Naive thymus-derived CD4-positive, alpha-beta T cell (primary cell): ENCODE measurements around the gene TBC1D16. TPM values are rescaled to one million over a fixed set of nuclear protein-coding genes. Genes with fewer than 3 reads are reported as not detected.

Experiments
- ATAC-seq: fragments of 150-1000 bp; cut with Tn5 transposase; 2 replicates; pipeline ENCODE4 v1.10.0; 2021; ENCODE audit warnings: mild to moderate bottlenecking, moderate library complexity
- CTCF ChIA-PET: fragments of 350-600 bp; sonication (Branson Sonifier 250); formaldehyde crosslinking; loops from one replicate; lab custom pipeline; 2021; ENCODE audit warnings: antibody characterized with exemption; lab: Charles Lee
- POLR2A ChIA-PET: fragments of 350-600 bp; sonication (Branson Sonifier 250); formaldehyde crosslinking; loops from one replicate; lab custom pipeline; 2021; ENCODE audit warnings: antibody characterized with exemption, inconsistent platforms; lab: Charles Lee
- DNase-seq, 9 donors: peaks; one replicate each; pipeline versions ENCODE4 v3.0.0 to v3.0.0-alpha.2; 2020 to 2022; ENCODE audit warnings: mixed read lengths in 1 of 9
- H3K27ac ChIP-seq: one replicate; pipeline ENCODE4 v1.7.0; 2013; ENCODE audit warnings: mild to moderate bottlenecking, low read depth, low read length, moderate library complexity
- H3K27me3 ChIP-seq, 2 donors: one replicate each; pipeline ENCODE4 v1.7.0; 2013; ENCODE audit warnings: low read length in 2 of 2, mild to moderate bottlenecking in 2 of 2, moderate library complexity in 2 of 2; ENCODE audit not compliant: control insufficient read depth in 2 of 2, insufficient read depth in 2 of 2
- H3K36me3 ChIP-seq, 3 experiments: 1 replicate in 2 of 3; 2 replicates in 1 of 3; pipeline ENCODE4 v1.7.0; 2013; ENCODE audit warnings: low read length in 3 of 3, mild to moderate bottlenecking in 3 of 3, moderate library complexity in 1 of 3; ENCODE audit not compliant: insufficient read depth in 3 of 3, control insufficient read depth in 2 of 3
- H3K4me1 ChIP-seq, 2 donors: one replicate each; pipeline ENCODE4 v1.7.0; 2013; ENCODE audit warnings: low read length in 2 of 2, mild to moderate bottlenecking in 2 of 2, moderate library complexity in 1 of 2; ENCODE audit not compliant: control insufficient read depth in 2 of 2, insufficient read depth in 2 of 2
- H3K4me3 ChIP-seq: 2 replicates; pipeline ENCODE4 v1.7.0; 2013; ENCODE audit warnings: mild to moderate bottlenecking, low read length
- H3K9me3 ChIP-seq, 3 experiments: 1 replicate in 2 of 3; 2 replicates in 1 of 3; pipeline ENCODE4 v1.7.0; 2013; ENCODE audit warnings: low read length in 3 of 3; ENCODE audit not compliant: control insufficient read depth in 2 of 3
- H3K27ac Mint-ChIP-seq, 9 donors: one replicate each; pipeline ENCODE4 v1.8.0; 2020 to 2022; ENCODE audit warnings: mixed read lengths in 9 of 9, mild to moderate bottlenecking in 8 of 9, moderate library complexity in 5 of 9, inconsistent platforms in 2 of 9
- H3K27me3 Mint-ChIP-seq, 5 donors: one replicate each; pipeline ENCODE4 v1.8.0; 2021 to 2022; ENCODE audit warnings: mixed read lengths in 5 of 5, mild to moderate bottlenecking in 1 of 5
- H3K36me3 Mint-ChIP-seq, 5 donors: one replicate each; pipeline ENCODE4 v1.8.0; 2020 to 2022; ENCODE audit warnings: mixed read lengths in 5 of 5, mild to moderate bottlenecking in 3 of 5, inconsistent platforms in 1 of 5
- H3K4me1 Mint-ChIP-seq, 7 donors: one replicate each; pipeline ENCODE4 v1.8.0; 2020 to 2022; ENCODE audit warnings: mixed read lengths in 7 of 7, mild to moderate bottlenecking in 3 of 7, inconsistent platforms in 1 of 7
- H3K4me3 Mint-ChIP-seq, 10 donors: one replicate each; pipeline ENCODE4 v1.8.0; 2020 to 2022; ENCODE audit warnings: mild to moderate bottlenecking in 10 of 10, mixed read lengths in 10 of 10, moderate library complexity in 6 of 10, inconsistent platforms in 2 of 10
- H3K9me3 Mint-ChIP-seq, 11 donors: one replicate each; pipeline ENCODE4 v1.8.0; 2020 to 2022; ENCODE audit warnings: mixed read lengths in 11 of 11, mild to moderate bottlenecking in 4 of 11, inconsistent platforms in 1 of 11, moderate library complexity in 1 of 11
- intact Hi-C, 2 donors: fragments of 100-400 bp; cut with micrococcal nuclease; formaldehyde crosslinking; loops; one replicate each; pipeline ENCODE4 v1.15.1; 2023
- polyA plus RNA-seq, 2 donors: library from polyadenylated mRNA; unstranded; fragments of 300-500 nt; fragmentation: Illumina TruSeq; gene quantifications; one replicate each; pipeline ENCODE4 v1.2.3, GENCODE V29; 2021
- total RNA-seq, 6 experiments: library from RNA in 5 of 6; stranded (reverse) in 5 of 6; gene quantifications; 1 replicate in 5 of 6; 2 replicates in 1 of 6; pipeline ENCODE4 v1.2.3 and lab custom pipeline; 2021 to 2026

The TBC1D16 gene
- total and polyA plus RNA-seq, 7 experiments from 2014 or later: 0.44 to 2.5 (median 1.2) TPM

DNA sequence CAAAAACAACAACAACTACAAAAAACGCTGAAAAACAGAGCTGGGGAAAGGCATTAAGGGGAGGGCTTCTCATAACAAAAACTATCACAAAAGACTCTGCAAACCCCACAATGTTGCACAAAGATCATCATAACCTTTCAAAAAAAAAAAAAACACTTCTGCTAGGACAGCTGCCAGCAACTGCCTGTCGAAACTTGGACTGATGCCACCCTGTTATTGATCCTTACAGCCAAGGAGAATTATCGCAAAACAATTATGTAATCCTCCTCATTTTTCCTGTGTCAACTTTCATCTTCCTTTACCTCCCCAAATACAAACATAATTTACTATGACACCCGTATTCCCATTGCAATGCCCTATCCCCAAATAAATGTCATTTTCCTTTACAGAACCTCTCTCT, 10.0 kb upstream of the TBC1D16 start:
- Histone ChIP-seq H3K27me3 (no peaks in the 10 kb centered on the region), H3K27ac (no peak overlapping the region), H3K36me3 (no peaks in the 10 kb centered on the region), H3K4me3 (no peak overlapping the region), H3K4me1 (no peaks in the 10 kb centered on the region), H3K9me3 (no peaks in the 10 kb centered on the region)
- DNase-seq (no peak), ATAC-seq (no peak)
- Mint-ChIP-seq H3K27me3 (peaks cover 0 to 8% (median 0%) of the 10 kb centered on the region in 5 donors), H3K4me3 (no peak overlapping the region), H3K9me3 (no peaks in the 10 kb centered on the region), H3K36me3 (peaks cover 0 to 7% (median 0%) of the 10 kb centered on the region in 5 donors), H3K4me1 (no peaks in the 10 kb centered on the region), H3K27ac (no peak overlapping the region)
- CTCF ChIA-PET: no interaction called here
- POLR2A ChIA-PET: no interaction called here
- intact Hi-C loops: no loop called here

DNA sequence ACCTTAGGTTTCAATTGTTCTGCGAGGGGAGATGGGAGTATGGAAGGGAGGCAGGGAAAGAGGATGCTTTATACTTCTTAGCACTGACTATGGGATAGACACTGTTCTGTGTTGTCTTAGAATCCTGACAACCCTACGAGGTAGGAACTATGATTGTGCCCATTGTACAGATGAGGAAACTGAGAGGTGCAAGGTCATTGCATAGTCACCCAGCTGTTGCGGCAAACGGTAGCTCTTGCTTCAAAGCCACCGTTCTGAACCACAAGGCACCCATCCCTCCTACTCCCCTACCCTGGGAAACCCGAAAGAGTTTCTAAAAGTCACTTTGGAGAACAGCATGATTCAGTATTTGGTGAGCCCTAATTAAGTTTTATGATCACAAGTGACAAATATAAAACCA, 8.3 kb upstream of the TBC1D16 start:
- no peak overlapping the region for H3K4me3 Mint-ChIP-seq

DNA sequence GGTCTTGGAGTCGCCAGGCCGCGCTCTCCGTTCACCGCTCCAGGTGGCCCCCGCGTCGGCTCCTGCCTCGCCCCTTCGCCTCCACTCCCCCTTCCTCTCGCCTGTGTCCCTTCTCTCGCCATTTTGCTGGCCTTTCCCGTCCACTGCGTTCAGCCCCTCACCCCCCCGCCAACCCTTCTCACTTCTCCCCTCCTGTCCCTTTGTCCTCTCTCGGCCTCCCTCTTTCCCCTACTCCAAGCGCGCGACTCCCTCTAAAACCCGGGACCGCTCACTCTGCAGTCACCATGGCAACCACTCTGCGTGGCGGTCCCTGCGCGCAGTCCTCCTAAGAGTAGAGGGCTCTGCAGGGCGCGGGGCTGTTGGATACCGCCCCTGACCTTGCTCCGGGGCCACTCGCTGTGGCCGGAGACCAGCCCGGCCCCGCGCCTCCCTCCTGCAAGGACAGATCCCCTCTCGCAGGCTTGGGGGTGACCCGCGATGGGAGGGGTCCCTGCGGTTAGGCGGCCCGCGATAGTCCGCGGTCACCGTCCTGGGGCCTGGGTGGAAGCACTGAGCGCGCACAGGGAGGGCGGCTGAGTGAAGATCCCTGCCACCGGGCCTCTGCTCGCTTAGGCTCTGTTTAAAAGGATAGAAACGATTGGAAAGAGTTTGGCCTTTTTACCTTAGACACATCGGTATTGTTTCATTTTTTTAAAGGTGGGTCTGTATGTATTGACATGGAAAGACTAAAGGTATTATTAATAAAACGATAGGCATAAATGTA, 1.2 kb upstream of the TBC1D16 start:
- Histone ChIP-seq H3K9me3 (no peaks in the 10 kb centered on the region), H3K4me3 (peak overlapping the region; percentile 81), H3K27me3 (peaks cover 0 to 3% of the 10 kb centered on the region in 2 donors), H3K4me1 (peaks cover 4 to 6% of the 10 kb centered on the region in 2 donors), H3K27ac (peak overlapping the region; percentile 76), H3K36me3 (no peaks in the 10 kb centered on the region)
- intact Hi-C loops: loop anchor here in 1 of 2 donors (1.0 to 10.0 kb wide), 7 partner anchors 40 to 1782 kb away; partner anchors contain the start of genes CBX4, CBX8, CEP131 and EIF4A3
- CTCF ChIA-PET: no interaction called here
- H3K27ac Mint-ChIP-seq: peak overlapping the region; percentile 60 to 96 (median 84)
- peak; percentile 10 for ATAC-seq
- peak in 7 of 9 donors; percentile 8 to 48 (median 36) for DNase-seq
- peak overlapping the region; percentile 74 to 94 (median 85) for H3K4me3 Mint-ChIP-seq
- H3K9me3 Mint-ChIP-seq: no peaks in the 10 kb centered on the region
- H3K4me1 Mint-ChIP-seq: peaks cover 5 to 14% (median 9%) of the 10 kb centered on the region in 7 donors
- no peaks in the 10 kb centered on the region for H3K36me3 Mint-ChIP-seq
- POLR2A ChIA-PET: no interaction called here
- peaks cover 0 to 62% (median 10%) of the 10 kb centered on the region in 5 donors for H3K27me3 Mint-ChIP-seq

More for the DNA sequence above, 8.3 kb upstream of the TBC1D16 start:
- no peaks in the 10 kb centered on the region for H3K9me3 ChIP-seq
- intact Hi-C loops: no loop called here
- Mint-ChIP-seq H3K27me3 (peaks cover 0 to 15% (median 0%) of the 10 kb centered on the region in 5 donors), H3K36me3 (peaks cover 0 to 7% (median 0%) of the 10 kb centered on the region in 5 donors), H3K27ac (no peak overlapping the region), H3K4me1 (no peaks in the 10 kb centered on the region), H3K9me3 (no peaks in the 10 kb centered on the region)
- ATAC-seq: no peak
- no peaks in the 10 kb centered on the region for H3K27me3 ChIP-seq
- no peak overlapping the region for H3K27ac ChIP-seq
- H3K36me3 ChIP-seq: no peaks in the 10 kb centered on the region
- H3K4me1 ChIP-seq: no peaks in the 10 kb centered on the region
- POLR2A ChIA-PET: no interaction called here
- CTCF ChIA-PET: no interaction called here
- no peak overlapping the region for H3K4me3 ChIP-seq
- DNase-seq: no peak

DNA sequence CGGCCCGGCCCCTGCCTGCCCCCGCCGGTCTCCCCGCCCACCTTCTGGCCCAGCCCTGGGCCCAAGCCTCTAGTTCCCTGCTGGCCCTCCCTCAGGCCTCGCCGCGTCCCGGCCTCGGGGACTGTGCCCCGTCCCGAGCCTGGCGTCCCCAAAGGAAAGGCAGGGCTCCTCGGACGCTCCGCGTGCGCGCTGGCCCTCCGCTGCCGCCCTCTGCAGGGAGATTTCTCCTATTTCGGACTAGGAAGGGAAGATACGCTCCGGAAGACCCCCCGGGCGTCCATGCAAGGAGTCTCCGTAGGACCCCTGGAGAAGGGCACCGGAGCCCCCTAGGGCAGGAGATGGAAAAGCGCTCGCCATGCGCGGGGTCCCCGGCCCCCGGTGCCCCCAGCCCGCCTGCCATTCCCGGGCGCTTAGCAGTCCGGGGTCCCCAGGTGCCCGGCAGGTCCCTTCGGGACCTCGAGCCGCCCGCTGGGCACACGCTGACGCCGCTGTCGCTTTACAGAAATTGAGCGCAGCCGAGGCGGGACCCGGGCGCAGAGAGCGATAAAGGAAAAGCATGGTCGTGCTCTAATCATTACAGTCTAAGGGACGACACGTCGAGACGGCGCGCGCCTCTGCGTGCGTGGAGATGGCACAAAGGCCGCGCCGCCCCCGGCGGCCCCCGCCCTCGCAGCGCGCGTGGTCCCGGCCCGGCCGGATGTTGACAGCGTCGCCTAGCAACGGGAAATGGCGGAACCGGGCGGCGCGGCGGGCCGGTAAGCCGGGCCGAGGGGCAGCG, 454 bp upstream of the TBC1D16 start, which contains the start of gene CCDC40:
TSS of gene CCDC40 (plus strand) at position 706 of the 778 bp plus-strand sequence. CDS start at position 727, 21 bp downstream.
- peaks cover 4 to 6% of the 10 kb centered on the region in 2 donors for H3K4me1 ChIP-seq
- no peaks in the 10 kb centered on the region for H3K36me3 ChIP-seq
- no peaks in the 10 kb centered on the region for H3K9me3 ChIP-seq
- CTCF ChIA-PET: no interaction called here
- DNase-seq (peak; percentile 66 to 85 (median 78)), ATAC-seq (peak; percentile 91)
- H3K36me3 Mint-ChIP-seq: no peaks in the 10 kb centered on the region
- peak within 1 kb of the TSS; percentile 76 for H3K27ac ChIP-seq
- H3K27ac Mint-ChIP-seq: peak within 1 kb of the TSS; percentile 60 to 96 (median 84)
- H3K9me3 Mint-ChIP-seq: no peaks in the 10 kb centered on the region
- peaks cover 0 to 3% of the 10 kb centered on the region in 2 donors for H3K27me3 ChIP-seq
- POLR2A ChIA-PET: no interaction called here
- H3K4me1 Mint-ChIP-seq: peaks cover 5 to 18% (median 9%) of the 10 kb centered on the region in 7 donors
- H3K4me3 ChIP-seq: peak within 1 kb of the TSS; percentile 81
- H3K4me3 Mint-ChIP-seq: peak within 1 kb of the TSS; percentile 78 to 94 (median 85)
- H3K27me3 Mint-ChIP-seq: peaks cover 0 to 63% (median 10%) of the 10 kb centered on the region in 5 donors
- intact Hi-C loops: loop anchor here in 1 of 2 donors (1.0 to 10.0 kb wide), 8 partner anchors 27 to 1781 kb away; partner anchors contain the start of genes CBX4, CBX8, CEP131 and EIF4A3

- H3K4me1 Mint-ChIP-seq: peaks cover 5 to 18% (median 9%) of the 10 kb centered on the region in 7 donors
- no peaks in the 10 kb centered on the region for H3K36me3 ChIP-seq
- peaks cover 4 to 6% of the 10 kb centered on the region in 2 donors for H3K4me1 ChIP-seq
- H3K9me3 ChIP-seq: no peaks in the 10 kb centered on the region
- H3K9me3 Mint-ChIP-seq: no peaks in the 10 kb centered on the region
- CTCF ChIA-PET: interaction anchor here (0.7 kb wide), 1 partner anchor 24 kb away, joined by 3 read pairs; no protein-coding TSS in a partner anchor
- peak overlapping the region; percentile 25 to 80 (median 62) for H3K27ac Mint-ChIP-seq
- DNase-seq: peak in 6 of 9 donors; percentile 10 to 47 (median 38)
- intact Hi-C loops: loop anchor here in 1 of 2 donors (2.0 to 10.0 kb wide), 5 partner anchors 26 to 1780 kb away; partner anchors contain the start of genes CBX8, CEP131 and EIF4A3
- H3K4me3 Mint-ChIP-seq: peak overlapping the region; percentile 79 to 91 (median 86)
- peaks cover 0 to 3% of the 10 kb centered on the region in 2 donors for H3K27me3 ChIP-seq
- POLR2A ChIA-PET: interaction anchor here (0.8 kb wide), 1 partner anchor 26 kb away, joined by 4 read pairs; no protein-coding TSS in a partner anchor
- peak; percentile 40 for ATAC-seq
- H3K4me3 ChIP-seq: peak overlapping the region; percentile 38
- H3K27me3 Mint-ChIP-seq: peaks cover 0 to 63% (median 10%) of the 10 kb centered on the region in 5 donors
- H3K27ac ChIP-seq: no peak overlapping the region
- H3K36me3 Mint-ChIP-seq: no peaks in the 10 kb centered on the region
These were observed 633 bp downstream of the TBC1D16 start for GRCh38 chr17:80034791-80035686.
